Measurements from ENCODE around the gene CCDC3. TPM values are rescaled to one million over a fixed set of nuclear protein-coding genes. Genes with fewer than 3 reads are reported as not detected.

CCDC3 gene
- total and polyA plus RNA-seq, 2 of the 4 experiments (the other 2 are of a cell fraction), result 0.29 to 0.36 TPM

GRCh38 chr10:13018171-13018570 is 16.7 kb upstream of the CCDC3 start:
- intact Hi-C loops (cut with micrococcal nuclease), result no loop called here
- ATAC-seq (ENCODE audit: low read depth) (peak; percentile 87), DNase-seq (peak; percentile 59)
- ChIA-PET POLR2A (ENCODE audit: unreplicated experiment) (no interaction called here), CTCF (no interaction called here)
- H4K20me1 ChIP-seq (ENCODE audit: insufficient read depth, low read length), result no peaks in the 10 kb centered on the region
- no peak overlapping the region for H3K56ac ChIP-seq (ENCODE audit: extremely low read depth, insufficient read depth, low read length)
- H2BK15ac ChIP-seq (ENCODE audit: low read depth, low read length), result no peak overlapping the region
- H3K27ac ChIP-seq (ENCODE audit: insufficient read depth, low read length), result peak overlapping the region; percentile 74; the same call in 1 of the 2 replicates
- TF ChIP-seq RFX5 (IDR thresholded peaks at IDR 0.05; ENCODE audit: low read depth, low read length) (no peak), FOS (IDR thresholded peaks at IDR 0.05; ENCODE audit: low read depth, low read length) (no peak), SMC3 (IDR thresholded peaks at IDR 0.05; ENCODE audit: low read depth, low read length) (no peak), RCOR1 (IDR thresholded peaks at IDR 0.05; ENCODE audit: insufficient replicate concordance, low read length) (no peak), MXI1 (IDR thresholded peaks at IDR 0.05; ENCODE audit: borderline replicate concordance, low read depth, low read length) (no peak), CHD1 (IDR thresholded peaks at IDR 0.05; ENCODE audit: low read depth, low read length) (no peak), CTCF (conservative IDR thresholded peaks at IDR 0.05; ENCODE audit: low read depth, low read length) (no peak), BHLHE40 (IDR thresholded peaks at IDR 0.05; ENCODE audit: low read depth, low read length) (no peak), MAZ (IDR thresholded peaks at IDR 0.05; ENCODE audit: borderline replicate concordance, low read depth, low read length) (no peak), CEBPB (IDR thresholded peaks at IDR 0.05; ENCODE audit: low read depth, low read length) (no peak)
- H3K9me1 ChIP-seq (ENCODE audit: insufficient read depth, low read length), result no peaks in the 10 kb centered on the region
- no peak overlapping the region for H4K5ac ChIP-seq (ENCODE audit: low read depth, low read length)
- H2AK9ac ChIP-seq (replicated peaks; ENCODE audit: low read depth, low read length, poor library complexity), result no peak overlapping the region
- peaks cover under 1% of the 10 kb centered on the region for H3K9me3 ChIP-seq (ENCODE audit: control insufficient read depth, insufficient read depth, low read length)
- dilution Hi-C loops (cut with HindIII; ENCODE audit: low sequenced_read_pairs, unreplicated experiment), result no loop called here
- H4K8ac ChIP-seq (ENCODE audit: low read depth in 2 of 2, low read length in 2 of 2), result no peak overlapping the region
- H2BK20ac ChIP-seq (ENCODE audit: low read depth, low read length), result no peak overlapping the region
- in situ Hi-C loops (cut with MboI; ENCODE audit: low sequenced_read_pairs), result no loop called here
- no peak overlapping the region for H2AFZ ChIP-seq (replicated peaks; ENCODE audit: low read length, poor library complexity)
- H3K4ac ChIP-seq (ENCODE audit: low read depth, low read length), result no peak overlapping the region
- 0 out of 2 replicates have a peak overlapping the region, but pooled peaks have one; percentile 61 for H3K18ac ChIP-seq (ENCODE audit: low read depth, low read length)
- H3K9ac ChIP-seq (ENCODE audit: low read depth, low read length), result no peak overlapping the region
- no TSS peak for BruUV-seq (replicated peaks)
- no peak overlapping the region for H2BK5ac ChIP-seq (ENCODE audit: low read depth, low read length, poor library complexity, severe bottlenecking)
- no peaks in the 10 kb centered on the region for H3K79me1 ChIP-seq (ENCODE audit: low read depth in 1 of 2, low read length in 2 of 2)
- no peaks in the 10 kb centered on the region for H3K36me3 ChIP-seq (ENCODE audit: control insufficient read depth, insufficient read depth, low read length)
- H3K4me2 ChIP-seq (ENCODE audit: low read depth, low read length), result no peak overlapping the region
- no peak overlapping the region for H3K4me3 ChIP-seq (ENCODE audit: insufficient read depth, low read depth, low read length)
- H4K91ac ChIP-seq (ENCODE audit: insufficient read depth, low read depth, low read length), result no peak overlapping the region
- H2BK120ac ChIP-seq (ENCODE audit: low read depth, low read length), result no peak overlapping the region
- peaks cover 2% of the 10 kb centered on the region; the same call in 1 of the 2 replicates for H3K4me1 ChIP-seq (ENCODE audit: control insufficient read depth, insufficient read depth, low read length)
- no peak overlapping the region for H2AK5ac ChIP-seq (ENCODE audit: low read depth, low read length)
- H3K27me3 ChIP-seq (ENCODE audit: control insufficient read depth, insufficient read depth, low read length), result no peaks in the 10 kb centered on the region
- 20% methylated on average over 1 of the region's 3 CpGs; no CpG with 5 or more reads in 1 of the 2 experiments for WGBS, 2 experiments (ENCODE audit: extremely low coverage in 2 of 2, insufficient read length in 1 of 2)
- no peak overlapping the region for H3K23ac ChIP-seq (ENCODE audit: low read depth, low read length)
- H3K14ac ChIP-seq (replicated peaks; ENCODE audit: low read depth, low read length), result no peak overlapping the region
